Caki2 (cell line): ENCODE data around the gene SLC22A12. TPM values are rescaled to one million over a fixed set of nuclear protein-coding genes. Genes with fewer than 3 reads are reported as not detected.
A peak's percentile ranks its signal among the peaks of the same experiment; 100 is the strongest.

Experiments
- DNase-seq: peaks from one replicate; pipeline ENCODE4 v3.0.0-alpha.2; 2015; ENCODE audit warnings: low read depth
- in situ Hi-C: cut with HindIII; loops from 2 replicates; pipeline ENCODE4 v1.10.0; 2016; ENCODE audit warnings: low sequenced_read_pairs, low pct_unique_long_range_greater_than_20kb, mixed read lengths
- total RNA-seq: library from RNA; depleted of rRNA; stranded (reverse); fragments of >200 nt; shearing (Covaris generic); gene quantifications from 2 replicates; pipeline ENCODE4 v1.2.3, GENCODE V29; 2014; ENCODE audit warnings: low replicate concordance; rRNA removed

The SLC22A12 gene
- not detected in 2 replicates for total RNA-seq

DNA sequence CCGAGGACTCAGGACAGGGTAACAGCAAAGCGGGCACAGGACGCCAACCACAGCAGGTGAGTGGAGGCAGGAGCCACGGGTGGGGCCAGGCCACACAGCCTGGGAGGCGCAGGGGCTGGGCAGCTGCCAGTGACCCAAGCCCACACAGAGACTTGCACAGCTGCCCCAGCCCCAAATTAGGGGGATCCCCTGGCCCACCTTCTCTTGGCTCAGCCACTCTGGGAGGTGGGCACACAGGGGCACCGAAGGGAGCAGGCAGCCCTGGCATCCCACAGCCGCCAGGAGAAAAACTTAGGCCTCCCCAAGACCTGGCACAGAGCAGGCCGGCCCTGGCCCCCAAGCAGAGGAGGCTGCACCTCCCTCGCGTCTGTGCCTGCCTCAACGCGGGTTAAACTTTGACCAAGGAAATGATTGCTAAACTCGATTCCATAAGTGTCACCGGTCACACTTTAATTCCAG is at the start of gene SLC22A12:
Gene SLC22A12 (plus strand): TSS at position 458 of the 459 bp plus-strand sequence. CDS start 337 bp downstream, outside the sequence.
- DNase-seq, result no peak
- in situ Hi-C loops, result no loop called here

DNA sequence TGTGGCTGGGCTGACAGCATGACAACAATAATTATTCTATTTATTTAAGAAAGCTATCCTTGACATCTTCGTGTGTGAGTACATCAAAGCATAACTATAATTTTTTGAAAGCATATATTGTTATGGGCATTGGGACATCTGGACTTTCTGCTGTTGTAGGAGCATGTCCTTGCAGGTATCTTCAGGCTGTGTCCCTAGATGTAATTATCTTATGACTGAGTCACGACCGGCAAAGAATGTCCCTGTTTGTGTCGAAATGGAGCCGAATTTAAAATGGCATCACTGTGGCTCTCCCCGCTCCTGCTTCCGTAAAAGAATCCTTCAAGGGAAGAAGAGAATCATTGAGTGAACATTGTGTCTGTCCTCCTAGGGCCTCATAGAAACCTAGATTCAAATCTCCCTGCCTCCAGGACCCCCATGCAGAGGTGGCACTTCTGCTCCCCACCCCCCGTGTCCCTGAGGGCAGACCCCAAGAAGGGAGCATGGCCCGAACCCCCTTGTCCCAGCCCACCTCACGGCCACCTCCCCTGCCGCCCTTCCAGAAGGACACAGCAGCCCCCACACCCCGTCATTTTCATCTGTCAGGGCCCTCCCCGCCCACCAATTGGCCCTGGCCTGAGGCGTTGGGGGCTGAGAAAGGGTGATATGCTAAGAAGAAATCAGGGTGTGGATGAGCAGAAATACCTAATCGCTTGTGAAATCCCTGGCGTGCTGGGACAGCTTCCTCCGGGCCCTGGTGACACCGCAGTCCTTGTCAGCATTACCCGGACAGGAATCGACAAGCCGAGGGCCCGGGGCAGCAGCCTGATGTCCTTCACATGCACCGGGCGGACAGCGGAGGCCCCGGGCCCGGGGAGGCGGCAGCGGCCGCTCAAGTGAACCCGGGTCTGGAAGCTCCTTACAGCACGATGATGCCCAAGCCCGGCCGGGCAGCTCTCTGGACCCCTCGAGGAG is 48.6 kb upstream of the SLC22A12 start:
- in situ Hi-C loops, result no loop called here

DNA sequence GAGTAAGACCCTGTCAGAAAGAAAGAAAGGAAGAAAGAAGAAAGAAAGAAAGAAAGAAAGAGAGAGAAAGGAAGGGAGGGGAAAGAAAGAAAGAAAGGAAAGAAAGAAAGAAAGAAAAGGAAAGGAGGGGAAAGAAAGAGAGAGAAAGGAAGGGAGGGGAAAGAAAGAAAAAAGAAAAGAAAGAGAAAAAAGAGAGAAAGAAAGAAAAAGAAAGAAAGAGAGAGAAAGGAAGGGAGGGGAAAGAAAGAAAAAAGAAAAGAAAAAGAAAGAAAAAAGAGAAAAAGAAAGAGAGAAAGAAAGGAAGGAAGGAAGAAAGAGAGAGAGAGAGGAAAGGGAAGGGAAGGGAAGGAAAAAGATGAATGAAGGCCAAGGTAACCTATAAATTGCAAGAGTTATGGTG is 47.2 kb upstream of the SLC22A12 start:
- in situ Hi-C loops, result no loop called here
- no peak for DNase-seq

More for the DNA sequence above, 48.6 kb upstream of the SLC22A12 start:
- DNase-seq, result no peak

DNA sequence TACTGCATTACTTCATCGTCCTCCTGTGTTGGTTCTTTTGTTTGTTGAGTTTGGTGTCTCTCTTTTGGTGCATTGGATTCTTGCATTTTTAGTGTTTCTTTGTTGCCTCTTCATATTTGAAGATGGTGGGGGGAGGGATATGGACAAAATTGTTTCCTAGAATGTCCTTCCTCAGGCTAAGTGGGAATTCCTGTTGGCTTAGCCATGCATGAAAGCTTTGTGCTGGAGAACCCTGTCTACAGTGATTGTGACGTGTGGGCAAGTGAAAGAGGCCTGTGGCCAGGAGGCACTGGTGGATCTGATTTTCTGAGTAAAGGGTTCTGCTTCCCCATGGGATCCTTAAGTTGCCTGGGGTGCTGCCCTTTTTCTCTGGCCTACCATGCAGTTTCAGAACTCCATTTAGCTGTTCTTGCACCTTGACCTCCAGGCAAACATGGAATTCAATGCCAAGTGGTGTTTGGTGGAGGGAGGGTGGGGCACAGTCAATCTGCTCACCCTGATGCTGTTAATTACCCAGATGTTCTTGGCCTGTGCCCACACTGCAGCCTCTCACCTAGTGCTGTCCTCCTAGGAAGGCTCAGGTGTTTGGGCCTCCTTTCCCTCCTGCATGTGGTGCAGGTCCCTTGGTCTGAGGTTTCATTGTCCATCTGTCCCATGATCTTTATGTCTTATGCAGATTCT is 46.3 kb upstream of the SLC22A12 start:
- in situ Hi-C loops, result no loop called here
- DNase-seq, result no peak

DNA sequence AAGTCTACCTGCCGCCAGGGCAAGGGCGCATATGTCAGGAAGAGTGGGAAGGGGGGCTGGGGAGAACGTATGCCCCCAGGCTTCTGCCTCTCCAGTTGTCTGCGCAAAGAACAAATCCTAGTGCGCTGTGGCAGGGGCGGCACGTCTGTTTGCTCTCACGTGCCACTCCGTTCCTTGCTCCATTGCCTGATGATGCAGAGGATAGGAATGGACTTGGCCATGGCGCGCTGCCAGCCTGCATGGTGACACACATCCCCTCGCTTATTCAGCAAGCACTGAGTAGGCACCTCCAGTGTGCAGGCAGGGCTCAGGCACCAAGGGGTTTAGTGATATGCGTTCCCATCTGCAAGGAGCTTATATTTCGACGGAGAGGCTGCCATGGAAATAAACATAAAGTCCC is 45.4 kb upstream of the SLC22A12 start:
- peak; percentile 81 for DNase-seq
- in situ Hi-C loops, result no loop called here

DNA sequence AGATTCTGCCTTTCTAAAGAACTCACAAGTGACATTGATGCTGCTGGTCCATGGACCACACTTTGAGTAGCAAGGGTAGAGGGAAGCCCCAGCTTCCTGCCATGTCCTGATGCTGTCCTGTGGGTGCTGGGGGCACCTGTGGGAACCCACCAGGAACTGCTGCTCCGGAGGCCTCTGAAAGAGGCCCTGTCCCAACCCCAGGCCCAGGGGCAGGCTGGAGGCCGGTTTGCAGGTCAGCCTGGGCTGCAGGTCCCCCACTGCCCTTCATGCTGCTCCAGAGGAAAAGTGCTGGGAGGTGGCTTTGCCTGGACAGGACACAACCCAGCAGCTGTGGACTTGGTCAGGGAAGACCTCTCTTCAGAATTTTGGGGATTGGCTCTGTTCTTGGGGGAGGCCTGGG is 44.8 kb upstream of the SLC22A12 start:
- in situ Hi-C loops, result no loop called here
- DNase-seq, result no peak

DNA sequence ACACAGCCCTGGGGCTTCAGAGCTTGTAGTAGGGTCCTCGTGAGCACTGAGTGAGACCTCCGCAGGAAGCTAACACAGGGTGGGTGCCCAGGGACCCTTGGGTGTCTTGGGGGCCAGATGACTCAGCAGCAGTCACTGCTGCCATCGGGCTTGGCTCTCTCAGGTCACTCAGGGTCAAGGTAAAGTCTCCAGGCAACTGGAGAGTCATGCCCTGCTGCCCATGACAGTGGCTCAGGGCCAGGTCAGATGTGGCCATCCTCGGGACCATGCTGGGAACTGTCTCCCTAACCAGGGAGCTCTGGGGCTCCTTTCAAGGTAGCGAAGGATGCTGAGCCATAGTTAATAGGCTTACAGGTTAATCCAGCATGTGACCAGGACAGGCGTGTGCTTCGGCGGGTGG is 44.4 kb upstream of the SLC22A12 start:
- in situ Hi-C loops, result no loop called here
- DNase-seq, result peak; percentile 48

DNA sequence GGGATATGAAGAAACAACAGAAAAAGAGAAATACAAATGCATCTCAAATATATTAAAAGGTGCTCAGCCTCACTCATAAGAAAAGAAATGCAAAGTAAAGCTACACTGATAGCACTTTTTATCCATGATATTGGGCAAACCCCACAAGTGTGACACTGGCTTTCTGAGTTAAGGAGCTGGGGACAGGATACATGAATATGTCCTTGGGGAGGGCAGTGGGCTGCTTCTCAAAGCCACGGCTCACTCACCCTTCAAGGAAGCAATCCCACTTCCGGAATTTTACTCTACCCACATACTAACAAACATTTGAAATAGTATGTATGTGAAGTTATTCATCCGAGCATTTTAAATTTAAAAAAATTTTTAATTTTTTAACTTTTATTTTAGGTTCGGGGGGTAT is 41.1 kb upstream of the SLC22A12 start:
- DNase-seq, result no peak
- in situ Hi-C loops, result no loop called here

DNA sequence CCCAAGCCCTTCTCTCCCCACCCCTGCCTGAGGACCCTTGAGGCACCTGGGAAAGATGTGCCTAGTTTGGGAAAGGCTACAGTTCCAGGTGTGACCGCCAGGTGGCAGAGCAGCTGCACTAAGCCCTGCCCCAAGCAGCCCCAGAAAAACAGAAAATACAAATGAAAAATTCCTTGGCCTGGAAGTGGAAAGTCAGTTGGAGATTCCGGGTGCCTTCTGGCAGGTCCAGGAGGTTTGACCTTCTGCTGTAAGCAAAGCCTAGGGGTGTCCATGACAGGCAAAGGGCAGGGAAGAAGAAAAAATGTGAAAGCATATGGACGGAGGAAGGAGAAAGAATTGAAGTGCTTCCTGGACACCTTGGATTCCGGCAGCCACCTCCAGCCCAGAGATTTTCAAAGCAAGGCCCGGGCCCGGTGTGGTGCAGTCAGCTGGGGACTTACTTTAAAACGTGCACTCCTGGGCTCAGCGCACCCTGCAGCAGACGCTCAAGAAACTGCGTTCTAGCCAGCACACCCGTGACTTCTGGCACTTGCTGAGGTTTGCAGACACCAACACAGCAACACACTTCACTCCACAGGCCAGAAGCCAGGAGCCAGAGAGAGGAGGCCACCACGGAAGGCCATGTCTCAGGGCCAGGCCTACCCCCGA is 37.3 kb upstream of the SLC22A12 start:
- in situ Hi-C loops, result no loop called here
- peak; percentile 21 for DNase-seq

DNA sequence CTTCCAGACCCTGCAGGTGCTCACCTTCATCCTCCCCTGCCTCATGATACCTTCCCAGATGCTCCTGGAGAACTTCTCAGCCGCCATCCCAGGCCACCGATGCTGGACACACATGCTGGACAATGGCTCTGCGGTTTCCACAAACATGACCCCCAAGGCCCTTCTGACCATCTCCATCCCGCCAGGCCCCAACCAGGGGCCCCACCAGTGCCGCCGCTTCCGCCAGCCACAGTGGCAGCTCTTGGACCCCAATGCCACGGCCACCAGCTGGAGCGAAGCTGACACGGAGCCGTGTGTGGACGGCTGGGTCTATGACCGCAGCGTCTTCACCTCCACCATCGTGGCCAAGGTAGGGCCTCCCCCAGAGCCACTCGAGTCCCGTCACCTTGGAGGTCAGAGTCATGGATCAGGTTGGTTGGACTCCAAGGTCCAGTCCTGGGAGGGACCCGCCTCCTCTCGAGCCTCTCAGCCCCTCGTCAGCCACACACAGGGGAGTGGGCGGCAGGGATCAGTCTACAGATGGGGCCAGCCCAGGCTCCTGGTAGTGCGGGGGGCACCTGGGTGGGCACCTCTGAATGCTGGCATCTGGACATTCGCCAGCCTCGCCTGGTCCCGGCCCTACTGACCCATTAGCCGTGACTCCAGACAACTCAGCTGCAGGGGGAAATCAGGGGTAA is 34.8 kb upstream of the SLC22A12 start:
- no peak for DNase-seq
- in situ Hi-C loops, result no loop called here

DNA sequence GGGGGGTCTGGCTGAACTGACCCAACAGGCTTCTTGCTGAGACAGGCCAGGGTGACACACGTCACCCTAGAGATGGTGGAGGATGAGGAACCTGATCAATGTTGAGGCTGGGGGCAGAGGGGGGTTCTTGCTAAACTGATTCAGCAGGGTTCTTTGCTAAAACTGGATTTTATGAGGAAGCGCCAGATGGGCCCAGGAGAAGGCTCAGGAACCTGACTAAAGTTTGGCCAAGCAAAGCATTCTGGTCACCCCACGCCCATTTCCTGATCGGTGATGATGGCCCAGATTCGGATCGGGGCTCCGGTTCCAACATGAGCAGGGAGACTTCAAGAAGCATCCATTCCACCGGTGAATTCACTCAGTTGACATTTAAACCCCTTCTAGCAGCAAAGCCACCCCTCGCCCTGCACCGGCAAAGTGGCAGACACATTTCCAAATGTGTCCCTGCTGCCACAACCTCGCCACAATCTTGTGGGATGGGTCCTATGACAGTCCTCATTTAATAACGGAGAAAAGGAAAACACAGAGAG is 34.2 kb upstream of the SLC22A12 start:
- no peak for DNase-seq
- in situ Hi-C loops, result no loop called here

DNA sequence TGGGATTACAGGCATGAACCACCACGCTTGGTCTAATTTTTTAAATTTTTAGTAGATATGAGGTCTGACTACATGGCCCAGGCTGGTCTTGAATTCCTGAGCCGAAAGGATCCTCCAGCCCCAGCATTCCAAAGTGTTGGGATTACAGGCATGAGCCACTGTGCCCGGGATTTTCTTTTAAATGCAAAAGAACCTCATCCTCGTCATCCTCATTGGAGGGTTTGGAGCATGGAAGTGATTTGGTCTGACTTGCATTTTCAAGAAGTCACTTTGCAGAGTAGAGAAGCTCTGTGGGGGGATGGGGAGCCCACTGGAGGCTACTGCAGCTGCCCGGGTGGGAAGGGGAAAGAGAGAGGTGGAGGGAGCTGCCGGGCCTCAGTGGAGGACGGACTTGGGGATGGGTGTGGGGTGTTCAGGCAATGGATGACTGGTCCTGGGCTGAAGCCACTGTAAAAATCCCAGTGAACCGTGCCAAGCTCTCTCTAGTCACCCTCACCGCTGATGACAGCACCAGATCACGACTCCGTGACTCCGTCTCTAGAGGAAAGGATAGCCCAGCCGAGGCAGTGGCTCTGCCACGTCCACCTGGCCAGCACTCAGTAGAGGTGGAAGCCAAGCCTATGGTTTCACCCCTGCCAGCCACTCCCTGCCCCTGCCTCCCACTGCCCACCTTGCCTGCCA is 32.8 kb upstream of the SLC22A12 start:
- in situ Hi-C loops, result no loop called here
- peak; percentile 77 for DNase-seq

DNA sequence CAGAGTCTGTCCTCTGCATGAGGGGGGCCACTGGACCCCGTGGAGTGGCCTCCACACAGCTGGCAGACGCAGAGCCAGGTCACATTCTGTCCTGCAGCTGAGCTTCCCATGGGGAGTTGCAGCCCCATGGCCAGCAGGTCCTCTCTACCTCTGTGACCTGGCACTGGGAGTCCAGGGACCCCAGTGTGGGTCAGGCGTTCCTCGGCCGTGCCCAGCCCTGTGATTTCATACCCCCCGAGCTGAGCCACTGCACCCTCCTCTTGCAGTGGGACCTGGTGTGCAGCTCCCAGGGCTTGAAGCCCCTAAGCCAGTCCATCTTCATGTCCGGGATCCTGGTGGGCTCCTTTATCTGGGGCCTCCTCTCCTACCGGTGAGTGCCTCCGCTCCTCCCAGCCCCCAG is 32.2 kb upstream of the SLC22A12 start:
- in situ Hi-C loops, result no loop called here
- no peak for DNase-seq

DNA sequence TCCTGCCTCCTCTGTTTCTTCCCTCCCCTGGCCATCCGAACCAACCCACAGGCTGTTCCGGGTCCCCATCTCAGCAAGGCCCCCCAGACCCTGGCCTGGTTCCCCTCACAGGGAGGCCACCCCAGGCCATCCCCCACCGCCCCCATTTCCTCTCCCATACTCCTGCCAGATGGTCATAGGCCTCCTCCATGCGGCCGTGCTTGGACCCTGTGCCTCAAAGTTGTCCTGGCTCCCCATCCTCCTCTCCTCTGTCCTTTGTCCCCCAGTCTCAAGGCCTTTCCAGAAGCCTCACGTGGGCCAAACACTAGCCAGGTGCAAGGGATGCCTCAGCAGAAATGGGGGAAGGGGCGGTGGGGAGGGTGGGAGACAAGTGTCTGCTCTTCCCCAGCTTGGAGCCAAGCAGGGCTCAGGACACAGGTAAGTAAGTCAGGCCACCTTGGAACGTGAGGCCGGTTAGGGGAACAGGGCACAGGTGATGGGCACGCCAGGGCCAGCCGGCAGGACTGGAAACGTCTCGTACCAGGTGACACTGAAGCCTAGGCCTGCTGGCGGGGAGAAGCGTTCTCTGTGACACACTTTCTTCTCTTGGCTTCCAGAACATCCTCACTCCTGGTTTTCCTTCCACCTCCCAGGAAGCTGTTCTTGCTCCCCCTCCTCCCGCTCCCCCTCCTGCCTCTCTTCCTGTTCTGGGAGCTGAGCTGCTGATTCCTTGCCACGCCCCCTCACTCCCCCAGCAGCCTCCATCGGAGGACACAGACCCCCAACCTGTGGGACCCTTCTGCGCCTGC is 31.5 kb upstream of the SLC22A12 start:
- no peak for DNase-seq
- in situ Hi-C loops, result no loop called here

DNA sequence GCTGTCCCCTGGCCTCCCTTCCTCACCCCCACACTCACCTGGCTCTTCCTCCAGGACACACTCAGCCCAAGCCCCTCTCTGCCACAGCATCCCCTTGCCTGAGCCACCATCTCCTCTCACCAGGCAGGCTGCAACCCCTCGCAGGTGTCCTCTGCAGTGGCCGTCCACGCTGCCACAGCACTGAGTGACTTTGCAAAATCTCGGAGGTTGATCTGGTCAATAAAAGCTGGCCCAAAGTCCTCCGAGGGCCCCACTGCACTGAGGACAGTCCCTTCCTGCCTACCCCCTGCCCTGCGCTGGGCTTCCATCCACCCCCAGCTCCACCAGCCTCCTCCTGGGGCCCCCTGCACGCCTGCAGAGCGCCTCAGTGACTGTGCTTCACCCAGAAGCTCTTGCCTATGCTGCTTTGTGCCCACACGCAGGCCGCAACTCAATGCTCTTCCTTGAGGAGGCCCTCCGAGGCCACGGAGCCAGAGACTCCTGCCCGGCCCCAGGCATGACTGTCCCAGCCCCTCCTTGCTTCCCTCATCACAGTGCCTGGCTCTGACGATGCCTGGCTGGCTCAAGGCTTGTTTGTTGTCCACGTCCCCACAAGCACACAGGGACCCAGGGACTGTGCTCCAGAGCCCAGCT is 30.8 kb upstream of the SLC22A12 start:
- in situ Hi-C loops, result no loop called here
- no peak for DNase-seq

DNA sequence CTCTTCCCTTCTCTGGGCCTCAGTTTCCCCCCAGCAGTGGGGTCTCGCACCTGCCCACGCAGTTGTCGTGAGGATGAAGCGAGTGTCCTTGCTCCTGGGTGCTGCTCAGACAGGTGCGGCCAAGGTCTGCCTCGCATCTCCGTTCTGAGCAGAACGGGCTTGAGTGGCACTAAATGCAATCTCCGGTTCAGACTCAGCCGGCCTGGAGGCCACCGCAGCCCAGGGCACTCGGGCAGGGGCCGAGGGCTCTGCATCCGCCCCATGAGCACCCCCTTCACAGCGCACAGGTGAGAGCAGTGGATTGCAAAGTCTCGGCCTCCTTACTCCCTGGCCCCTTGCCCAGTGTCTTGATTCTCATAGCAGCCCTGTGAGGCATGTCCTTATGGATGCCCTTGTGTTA is 30.1 kb upstream of the SLC22A12 start:
- DNase-seq, result no peak
- in situ Hi-C loops, result no loop called here
